OCI-LY1 (cell line): Measurements from ENCODE around the gene MINK1.

Experiments
- H2AFZ ChIP-seq: fragments of 200-600 bp; sonication (generic), shearing (Covaris generic); 2 replicates; pipeline ENCODE4 v1.6.0; 2014; ENCODE audit warnings: antibody characterized with exemption, mild to moderate bottlenecking, low read length
- H3F3A ChIP-seq: fragments of 200-600 bp; sonication (generic), shearing (Covaris generic); 2 replicates; pipeline ENCODE4 v1.6.0; 2014; ENCODE audit warnings: mild to moderate bottlenecking, antibody characterized with exemption, low read length, moderate library complexity; ENCODE audit not compliant: insufficient read depth
- H3K27ac ChIP-seq: fragments of 200-600 bp; sonication (generic); 2 replicates; pipeline ENCODE4 v1.5.1; 2014; ENCODE audit warnings: low read length, mixed run types, mild to moderate bottlenecking, low read depth; ENCODE audit not compliant: poor library complexity, severe bottlenecking
- H3K27me3 ChIP-seq: fragments of 200-600 bp; sonication (generic); 2 replicates; pipeline ENCODE4 v1.6.0; 2014; ENCODE audit warnings: antibody characterized with exemption, mild to moderate bottlenecking, low read length, moderate library complexity; ENCODE audit not compliant: insufficient read depth
- H3K36me3 ChIP-seq: fragments of 200-600 bp; sonication (generic); 2 replicates; pipeline ENCODE4 v1.6.1; 2014; ENCODE audit warnings: mild to moderate bottlenecking, antibody characterized with exemption, low read length, moderate library complexity, mixed read lengths; ENCODE audit not compliant: insufficient read depth
- H3K4me1 ChIP-seq: fragments of 200-600 bp; sonication (generic); 2 replicates; pipeline ENCODE4 v1.5.1; 2014; ENCODE audit warnings: mild to moderate bottlenecking, low read length, moderate library complexity; ENCODE audit not compliant: insufficient read depth, severe bottlenecking
- H3K4me2 ChIP-seq: fragments of 200-600 bp; sonication (generic), shearing (Covaris generic); 2 replicates; pipeline ENCODE4 v1.6.1; 2014; ENCODE audit warnings: low read length
- H3K4me3 ChIP-seq: fragments of 200-600 bp; sonication (generic); 2 replicates; pipeline ENCODE4 v1.5.1; 2014; ENCODE audit warnings: low read length, low read depth, mild to moderate bottlenecking, mixed read lengths; ENCODE audit not compliant: poor library complexity, severe bottlenecking
- H3K79me2 ChIP-seq: fragments of 200-600 bp; shearing (Covaris generic); 2 replicates; pipeline ENCODE4 v1.6.1; 2016; ENCODE audit warnings: mixed run types, low read length, mixed read lengths; ENCODE audit not compliant: insufficient read depth
- H3K9ac ChIP-seq: fragments of 200-600 bp; sonication (generic), shearing (Covaris generic); 2 replicates; pipeline ENCODE4 v1.6.1; 2014; ENCODE audit warnings: mild to moderate bottlenecking, low read length, mixed read lengths
- H3K9me2 ChIP-seq: fragments of 200-600 bp; sonication (generic), shearing (Covaris generic); 2 replicates; pipeline ENCODE4 v1.6.1; 2014; ENCODE audit warnings: low read depth, mild to moderate bottlenecking, low read length, mixed read lengths
- H3K9me3 ChIP-seq: fragments of 200-600 bp; shearing (Covaris generic); 2 replicates; pipeline ENCODE4 v1.6.1; 2014; ENCODE audit warnings: low read length, mixed read lengths
- H4K20me1 ChIP-seq: fragments of 200-600 bp; sonication (generic), shearing (Covaris generic); 2 replicates; pipeline ENCODE4 v1.6.0; 2016; ENCODE audit warnings: mild to moderate bottlenecking, low read length; ENCODE audit not compliant: insufficient read depth
- CTCF ChIP-seq: fragments of 200-600 bp; sonication (generic), shearing (Covaris generic); IDR thresholded peaks from 2 replicates; pipeline ENCODE4 v1.5.1; 2017; ENCODE audit warnings: mild to moderate bottlenecking, antibody characterized with exemption, low read length, moderate library complexity, mixed read lengths
- EZH2 ChIP-seq: fragments of 200-600 bp; sonication (generic), shearing (Covaris generic); IDR thresholded peaks from 2 replicates; pipeline ENCODE4 v1.8.0; 2017; ENCODE audit warnings: borderline replicate concordance, mixed run types, mild to moderate bottlenecking, antibody characterized with exemption, low read length, moderate library complexity, mixed read lengths

The MINK1 gene

GRCh38 chr17:4897198-4897687, 64.1 kb downstream of the MINK1 start:
- peaks cover 23% of the 10 kb centered on the region for H3K4me1 ChIP-seq
- no peaks in the 10 kb centered on the region for H3F3A ChIP-seq
- no peak overlapping the region for H2AFZ ChIP-seq
- H3K27me3 ChIP-seq: no peaks in the 10 kb centered on the region
- TF ChIP-seq CTCF (no peak), EZH2 (no peak)
- no peaks in the 10 kb centered on the region for H3K9me2 ChIP-seq
- no peak overlapping the region for H3K9ac ChIP-seq
- peaks cover 35% of the 10 kb centered on the region for H3K36me3 ChIP-seq
- H3K9me3 ChIP-seq: no peaks in the 10 kb centered on the region
- no peak overlapping the region for H3K4me3 ChIP-seq
- H3K27ac ChIP-seq: no peak overlapping the region
- H3K4me2 ChIP-seq: no peak overlapping the region
- H4K20me1 ChIP-seq: no peaks in the 10 kb centered on the region
- no peaks in the 10 kb centered on the region for H3K79me2 ChIP-seq

DNA sequence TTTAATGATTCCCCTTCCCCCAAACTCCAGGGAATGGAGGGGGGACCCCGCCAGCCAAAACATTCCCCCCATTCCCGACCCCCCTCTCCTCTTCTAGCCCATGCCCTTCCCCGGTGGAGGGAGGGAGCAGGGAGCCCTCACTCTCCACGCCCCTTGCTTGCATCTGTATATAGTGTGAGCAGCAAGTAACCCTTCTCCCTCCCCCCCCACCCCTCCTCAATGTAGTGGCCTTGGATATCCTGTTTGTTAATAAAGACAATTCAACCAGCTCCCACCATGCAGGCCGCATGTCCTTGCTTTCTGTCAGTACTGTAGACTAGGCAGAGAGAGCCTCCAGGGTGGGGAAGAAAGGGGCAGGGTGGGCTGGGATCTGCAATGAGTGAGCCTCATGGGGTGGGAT, 64.6 kb downstream of the MINK1 start:
- H2AFZ ChIP-seq: no peak overlapping the region
- H3K27ac ChIP-seq: no peak overlapping the region
- H3K79me2 ChIP-seq: no peaks in the 10 kb centered on the region
- TF ChIP-seq EZH2: no peak
- TF ChIP-seq CTCF: no peak
- H3K4me2 ChIP-seq: no peak overlapping the region
- H3K9me3 ChIP-seq: no peaks in the 10 kb centered on the region
- H4K20me1 ChIP-seq: no peaks in the 10 kb centered on the region
- H3K4me3 ChIP-seq: no peak overlapping the region
- H3K4me1 ChIP-seq: peaks cover 27% of the 10 kb centered on the region
- no peaks in the 10 kb centered on the region for H3F3A ChIP-seq
- no peaks in the 10 kb centered on the region for H3K27me3 ChIP-seq
- H3K36me3 ChIP-seq: peaks cover 32% of the 10 kb centered on the region
- H3K9ac ChIP-seq: no peak overlapping the region
- H3K9me2 ChIP-seq: no peaks in the 10 kb centered on the region

DNA sequence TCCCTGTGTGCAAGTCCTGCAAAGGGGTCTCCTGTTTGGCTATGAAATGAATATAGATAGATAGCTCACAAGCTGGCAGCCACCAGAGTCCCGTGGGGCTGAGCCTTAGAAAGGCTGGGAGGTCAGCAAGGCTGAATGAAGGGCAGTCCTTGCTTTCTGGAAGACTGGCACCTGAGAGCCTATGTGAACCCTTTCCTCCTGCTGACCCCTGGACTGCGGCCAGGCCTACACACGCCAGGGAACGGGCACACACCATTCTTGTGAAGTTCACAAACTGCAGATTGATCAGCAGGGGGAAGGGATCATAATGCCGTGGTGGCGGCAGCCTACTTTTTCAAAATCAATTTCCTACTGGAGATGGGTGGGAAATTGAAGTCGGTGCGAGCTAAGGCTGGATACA, 65.2 kb downstream of the MINK1 start:
- Histone ChIP-seq H3K27me3 (no peaks in the 10 kb centered on the region), H2AFZ (no peak overlapping the region), H3K9me3 (no peaks in the 10 kb centered on the region), H3K9me2 (no peaks in the 10 kb centered on the region), H3K4me3 (no peak overlapping the region), H4K20me1 (no peaks in the 10 kb centered on the region), H3K4me1 (peaks cover 32% of the 10 kb centered on the region), H3F3A (no peaks in the 10 kb centered on the region), H3K36me3 (peaks cover 30% of the 10 kb centered on the region), H3K79me2 (no peaks in the 10 kb centered on the region), H3K9ac (no peak overlapping the region), H3K27ac (no peak overlapping the region), H3K4me2 (no peak overlapping the region)
- TF ChIP-seq EZH2 (no peak), CTCF (no peak)
